VCaP (cell line): ENCODE measurements around the gene FERMT1.
"Not testable (repeated sequence)": the region's sequence is repeated elsewhere in the genome, so short reads cannot be mapped to it uniquely, and the experiment has no call there.

Experiments
- H3K27ac ChIP-seq: fragments of 450-650 bp; 2 replicates; pipeline ENCODE4 v1.5.1; 2017
- TF ChIP-seq, protein P1 (sequence below): fragments of 450-650 bp; conservative IDR thresholded peaks from 2 replicates; pipeline ENCODE4 v1.5.1; 2017; ENCODE audit warnings: mild to moderate bottlenecking, moderate library complexity

The FERMT1 gene

DNA sequence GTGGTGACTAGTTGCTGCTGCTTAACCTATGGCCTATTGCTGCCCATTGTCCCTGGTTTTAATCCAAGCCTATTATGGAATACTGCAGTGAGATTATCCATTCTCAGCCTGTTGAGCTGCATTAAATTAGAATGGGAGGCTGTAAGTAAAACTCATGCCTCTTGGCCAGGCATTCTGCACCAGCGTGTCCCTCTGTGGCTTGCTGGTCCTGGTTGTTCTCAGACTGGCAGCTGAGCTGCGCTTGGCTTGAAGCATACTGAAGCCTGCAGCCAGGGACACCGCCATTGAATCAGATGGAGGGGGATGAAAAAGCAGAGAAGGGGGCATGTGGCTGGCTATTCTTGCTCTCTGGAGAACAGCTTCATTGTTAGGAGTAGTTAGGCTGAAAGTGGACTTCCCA, 84.6 kb downstream of the FERMT1 start:
- TF ChIP-seq, protein P1, sequence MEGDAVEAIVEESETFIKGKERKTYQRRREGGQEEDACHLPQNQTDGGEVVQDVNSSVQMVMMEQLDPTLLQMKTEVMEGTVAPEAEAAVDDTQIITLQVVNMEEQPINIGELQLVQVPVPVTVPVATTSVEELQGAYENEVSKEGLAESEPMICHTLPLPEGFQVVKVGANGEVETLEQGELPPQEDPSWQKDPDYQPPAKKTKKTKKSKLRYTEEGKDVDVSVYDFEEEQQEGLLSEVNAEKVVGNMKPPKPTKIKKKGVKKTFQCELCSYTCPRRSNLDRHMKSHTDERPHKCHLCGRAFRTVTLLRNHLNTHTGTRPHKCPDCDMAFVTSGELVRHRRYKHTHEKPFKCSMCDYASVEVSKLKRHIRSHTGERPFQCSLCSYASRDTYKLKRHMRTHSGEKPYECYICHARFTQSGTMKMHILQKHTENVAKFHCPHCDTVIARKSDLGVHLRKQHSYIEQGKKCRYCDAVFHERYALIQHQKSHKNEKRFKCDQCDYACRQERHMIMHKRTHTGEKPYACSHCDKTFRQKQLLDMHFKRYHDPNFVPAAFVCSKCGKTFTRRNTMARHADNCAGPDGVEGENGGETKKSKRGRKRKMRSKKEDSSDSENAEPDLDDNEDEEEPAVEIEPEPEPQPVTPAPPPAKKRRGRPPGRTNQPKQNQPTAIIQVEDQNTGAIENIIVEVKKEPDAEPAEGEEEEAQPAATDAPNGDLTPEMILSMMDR, result no peak
- H3K27ac ChIP-seq, result no peak overlapping the region

DNA sequence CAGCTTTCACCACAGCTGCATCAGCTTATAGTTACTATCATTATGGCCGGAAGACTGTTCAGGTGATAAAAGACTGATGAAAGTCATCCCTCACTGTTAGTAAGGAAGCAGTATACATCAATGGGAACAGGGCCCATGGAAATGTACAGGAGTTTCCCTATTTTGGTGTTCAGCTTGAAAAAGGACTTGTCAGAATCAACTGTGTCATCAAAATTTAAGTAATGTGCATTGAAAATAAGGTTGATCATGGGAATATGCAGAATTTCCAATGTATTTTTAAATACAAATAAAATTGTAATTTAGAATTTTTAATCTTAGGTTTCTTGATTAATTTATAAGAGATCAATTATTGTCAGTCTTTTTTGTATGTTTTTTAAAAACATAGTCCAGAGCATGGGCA, 85.7 kb downstream of the FERMT1 start:
- H3K27ac ChIP-seq, result no peak overlapping the region

DNA sequence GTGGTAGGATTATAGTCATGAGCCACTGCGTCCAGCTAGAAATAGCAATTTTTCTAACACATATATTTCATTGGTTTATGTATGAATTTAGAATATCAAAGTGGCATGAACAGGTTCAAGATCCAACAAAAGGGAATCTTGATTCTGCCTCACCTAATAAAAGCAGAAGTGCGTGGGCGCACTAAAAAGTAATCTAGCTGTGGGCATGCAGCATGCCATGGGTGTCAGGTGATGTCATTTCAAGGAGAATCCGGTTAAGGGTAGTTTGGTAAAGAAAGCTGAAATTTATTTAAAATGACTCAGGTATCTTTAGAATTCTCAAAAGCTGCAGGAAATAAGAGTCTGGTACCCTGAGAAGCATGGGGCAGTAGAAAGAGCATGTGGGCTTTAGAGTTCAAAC, 86.6 kb downstream of the FERMT1 start:
- TF ChIP-seq, protein P1, result no peak
- H3K27ac ChIP-seq, result no peak overlapping the region

More for the DNA sequence above, 85.7 kb downstream of the FERMT1 start:
- TF ChIP-seq, protein P1, result no peak

DNA sequence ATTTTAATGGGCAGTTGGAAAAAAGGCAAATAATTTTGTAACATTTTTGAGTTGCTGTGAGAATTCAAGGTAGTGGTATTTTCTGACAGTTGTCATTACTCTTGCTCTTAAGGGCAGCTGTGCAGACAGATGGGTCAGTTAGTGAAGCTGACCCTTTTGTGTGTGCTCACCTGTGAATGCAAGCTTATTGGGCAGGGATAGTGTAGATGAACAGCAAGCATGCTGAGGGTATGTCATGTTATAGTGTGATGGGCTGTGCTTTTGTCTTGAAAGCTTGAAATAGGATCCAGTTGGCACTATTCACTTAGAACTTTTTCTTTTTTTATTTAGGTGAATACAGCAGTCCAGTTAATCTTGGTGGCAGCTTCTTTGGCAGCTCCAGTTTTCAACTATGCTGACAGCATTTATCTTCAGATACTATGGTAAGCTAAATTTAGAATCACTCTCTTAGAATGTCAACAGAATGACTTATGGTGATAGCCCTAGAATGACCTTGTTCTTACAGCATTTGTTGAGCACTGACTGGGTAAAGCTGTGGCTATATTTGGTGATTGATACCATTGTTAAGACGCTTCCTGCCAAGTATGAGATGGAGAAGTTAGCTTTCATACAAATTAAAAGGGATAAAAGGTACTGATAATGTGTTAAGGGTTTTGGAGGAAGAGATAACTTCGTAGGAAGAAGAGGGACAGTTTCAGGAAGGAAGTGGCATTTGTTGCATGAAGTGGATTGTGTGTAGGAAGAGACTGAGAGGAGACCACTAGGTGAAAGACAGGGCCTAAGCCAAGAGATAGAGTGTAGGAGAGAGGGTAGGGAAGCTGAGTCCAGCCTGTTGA, 88.5 kb downstream of the FERMT1 start:
- TF ChIP-seq, protein P1, result no peak
- H3K27ac ChIP-seq, result no peak overlapping the region

DNA sequence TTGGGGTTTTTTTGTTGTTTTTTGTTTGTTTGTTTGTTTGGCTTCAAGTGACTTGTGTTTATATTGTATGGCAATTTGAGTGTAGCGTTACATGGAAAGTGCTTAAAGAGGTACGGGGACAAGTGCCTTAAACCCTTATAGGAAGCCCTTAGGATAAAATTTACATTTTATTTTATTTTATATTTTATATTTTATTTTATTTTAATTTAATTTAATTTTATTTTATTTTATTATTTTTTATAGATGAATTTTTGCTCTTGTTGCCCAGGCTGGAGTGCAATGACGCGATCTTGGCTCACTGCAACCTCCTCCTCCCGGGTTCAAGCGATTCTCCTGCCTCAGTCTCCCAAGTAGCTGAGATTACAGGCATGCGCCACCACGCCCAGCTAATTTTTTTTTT, 89.9 kb downstream of the FERMT1 start:
- H3K27ac ChIP-seq, result not testable (repeated sequence)

DNA sequence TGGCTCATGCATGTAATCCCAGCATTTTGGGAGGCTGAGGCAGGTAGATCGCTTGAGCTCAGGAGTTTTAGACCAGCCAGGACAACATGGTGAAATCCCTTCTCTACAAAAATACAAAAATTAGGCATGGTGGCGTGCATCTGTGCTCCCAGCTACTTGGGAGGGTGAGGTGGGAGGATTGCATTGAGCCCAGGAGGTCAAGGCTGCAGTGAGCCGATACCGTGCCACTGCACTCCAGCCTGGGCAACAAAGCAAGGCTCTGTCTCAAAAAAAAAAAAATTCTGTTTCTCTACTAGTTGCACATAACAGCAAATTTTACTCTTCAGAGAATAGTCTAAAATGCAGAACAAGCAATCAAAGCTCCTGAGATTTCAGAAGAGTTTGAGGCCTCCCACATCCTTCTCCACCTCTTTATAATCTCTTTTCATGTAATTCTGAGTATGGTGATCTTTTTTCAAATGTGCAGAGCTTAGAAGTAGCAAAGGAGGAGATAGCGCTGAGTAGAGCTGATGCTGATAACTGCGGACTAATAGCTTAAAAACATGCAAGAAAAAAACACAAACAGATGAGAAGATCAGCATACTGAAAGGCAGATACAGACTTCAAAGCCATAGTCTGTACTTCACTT, 92.3 kb downstream of the FERMT1 start:
- TF ChIP-seq, protein P1, result no peak
- no peak overlapping the region for H3K27ac ChIP-seq

DNA sequence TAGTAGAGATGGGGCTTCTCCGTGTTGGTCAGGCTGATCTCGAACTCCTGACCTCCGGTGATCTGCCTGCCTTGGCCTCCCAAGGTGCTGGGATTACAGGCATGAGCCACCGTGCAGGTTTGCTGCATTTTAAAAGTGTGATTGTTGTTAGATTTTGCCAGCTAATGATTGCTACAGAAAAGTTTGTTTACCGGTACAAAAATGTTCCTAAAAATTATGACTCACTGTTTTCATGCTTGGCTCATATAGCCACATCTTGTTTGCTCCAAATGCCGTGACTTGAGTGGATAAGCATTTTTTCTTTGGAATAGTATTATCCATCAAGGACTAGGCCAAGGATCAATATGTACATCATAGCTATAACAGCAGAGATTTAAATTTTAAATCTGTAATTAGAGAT, 93.3 kb downstream of the FERMT1 start:
- TF ChIP-seq, protein P1, result no peak
- H3K27ac ChIP-seq, result no peak overlapping the region

DNA sequence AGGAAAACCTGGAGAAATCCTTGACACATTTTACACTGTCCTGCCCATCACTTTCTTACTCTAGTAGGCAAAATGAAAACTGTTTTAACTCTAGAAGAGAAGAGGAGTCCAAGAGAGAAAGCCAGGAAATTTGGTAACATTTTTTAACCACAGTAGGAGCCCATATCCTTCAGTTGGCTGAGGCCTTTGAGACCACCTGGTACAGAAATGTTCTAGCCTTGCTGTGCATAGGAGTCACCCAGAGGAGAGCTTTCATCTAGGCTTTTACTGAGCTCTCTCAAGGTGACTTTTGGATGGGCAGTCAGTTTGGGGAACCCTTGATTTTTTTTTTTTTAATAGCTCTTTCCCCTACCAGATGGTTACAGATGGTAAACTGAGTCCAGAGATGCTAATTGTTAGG, 94.0 kb downstream of the FERMT1 start:
- no peak overlapping the region for H3K27ac ChIP-seq
- TF ChIP-seq, protein P1, result no peak
